Naive thymus-derived CD4-positive, alpha-beta T cell (primary cell): ENCODE data around the gene FIGN. TPM values are rescaled to one million over a fixed set of nuclear protein-coding genes. Genes with fewer than 3 reads are reported as not detected.

Experiments
- ATAC-seq: fragments of 150-1000 bp; cut with Tn5 transposase; 2 replicates; pipeline ENCODE4 v1.10.0; 2021; ENCODE audit warnings: mild to moderate bottlenecking, moderate library complexity
- CTCF ChIA-PET: fragments of 350-600 bp; sonication (Branson Sonifier 250); formaldehyde crosslinking; loops from one replicate; lab custom pipeline; 2021; ENCODE audit warnings: antibody characterized with exemption; lab: Charles Lee
- POLR2A ChIA-PET: fragments of 350-600 bp; sonication (Branson Sonifier 250); formaldehyde crosslinking; loops from one replicate; lab custom pipeline; 2021; ENCODE audit warnings: antibody characterized with exemption, inconsistent platforms; lab: Charles Lee
- DNase-seq, 9 donors: peaks; one replicate each; pipeline versions ENCODE4 v3.0.0 to v3.0.0-alpha.2; 2020 to 2022; ENCODE audit warnings: mixed read lengths in 1 of 9
- H3K27ac ChIP-seq: one replicate; pipeline ENCODE4 v1.7.0; 2013; ENCODE audit warnings: mild to moderate bottlenecking, low read depth, low read length, moderate library complexity
- H3K27me3 ChIP-seq, 2 donors: one replicate each; pipeline ENCODE4 v1.7.0; 2013; ENCODE audit warnings: low read length in 2 of 2, mild to moderate bottlenecking in 2 of 2, moderate library complexity in 2 of 2; ENCODE audit not compliant: control insufficient read depth in 2 of 2, insufficient read depth in 2 of 2
- H3K36me3 ChIP-seq, 3 experiments: 1 replicate in 2 of 3; 2 replicates in 1 of 3; pipeline ENCODE4 v1.7.0; 2013; ENCODE audit warnings: low read length in 3 of 3, mild to moderate bottlenecking in 3 of 3, moderate library complexity in 1 of 3; ENCODE audit not compliant: insufficient read depth in 3 of 3, control insufficient read depth in 2 of 3
- H3K4me1 ChIP-seq, 2 donors: one replicate each; pipeline ENCODE4 v1.7.0; 2013; ENCODE audit warnings: low read length in 2 of 2, mild to moderate bottlenecking in 2 of 2, moderate library complexity in 1 of 2; ENCODE audit not compliant: control insufficient read depth in 2 of 2, insufficient read depth in 2 of 2
- H3K4me3 ChIP-seq: 2 replicates; pipeline ENCODE4 v1.7.0; 2013; ENCODE audit warnings: mild to moderate bottlenecking, low read length
- H3K9me3 ChIP-seq, 3 experiments: 1 replicate in 2 of 3; 2 replicates in 1 of 3; pipeline ENCODE4 v1.7.0; 2013; ENCODE audit warnings: low read length in 3 of 3; ENCODE audit not compliant: control insufficient read depth in 2 of 3
- H3K27ac Mint-ChIP-seq, 9 donors: one replicate each; pipeline ENCODE4 v1.8.0; 2020 to 2022; ENCODE audit warnings: mixed read lengths in 9 of 9, mild to moderate bottlenecking in 8 of 9, moderate library complexity in 5 of 9, inconsistent platforms in 2 of 9
- H3K27me3 Mint-ChIP-seq, 5 donors: one replicate each; pipeline ENCODE4 v1.8.0; 2021 to 2022; ENCODE audit warnings: mixed read lengths in 5 of 5, mild to moderate bottlenecking in 1 of 5
- H3K36me3 Mint-ChIP-seq, 5 donors: one replicate each; pipeline ENCODE4 v1.8.0; 2020 to 2022; ENCODE audit warnings: mixed read lengths in 5 of 5, mild to moderate bottlenecking in 3 of 5, inconsistent platforms in 1 of 5
- H3K4me1 Mint-ChIP-seq, 7 donors: one replicate each; pipeline ENCODE4 v1.8.0; 2020 to 2022; ENCODE audit warnings: mixed read lengths in 7 of 7, mild to moderate bottlenecking in 3 of 7, inconsistent platforms in 1 of 7
- H3K4me3 Mint-ChIP-seq, 10 donors: one replicate each; pipeline ENCODE4 v1.8.0; 2020 to 2022; ENCODE audit warnings: mild to moderate bottlenecking in 10 of 10, mixed read lengths in 10 of 10, moderate library complexity in 6 of 10, inconsistent platforms in 2 of 10
- H3K9me3 Mint-ChIP-seq, 11 donors: one replicate each; pipeline ENCODE4 v1.8.0; 2020 to 2022; ENCODE audit warnings: mixed read lengths in 11 of 11, mild to moderate bottlenecking in 4 of 11, inconsistent platforms in 1 of 11, moderate library complexity in 1 of 11
- intact Hi-C, 2 donors: fragments of 100-400 bp; cut with micrococcal nuclease; formaldehyde crosslinking; loops; one replicate each; pipeline ENCODE4 v1.15.1; 2023
- polyA plus RNA-seq, 2 donors: library from polyadenylated mRNA; unstranded; fragments of 300-500 nt; fragmentation: Illumina TruSeq; gene quantifications; one replicate each; pipeline ENCODE4 v1.2.3, GENCODE V29; 2021
- total RNA-seq, 6 experiments: library from RNA in 5 of 6; stranded (reverse) in 5 of 6; gene quantifications; 1 replicate in 5 of 6; 2 replicates in 1 of 6; pipeline ENCODE4 v1.2.3 and lab custom pipeline; 2021 to 2026

The FIGN gene
- total and polyA plus RNA-seq, 7 experiments from 2014 or later = 0.05 TPM; not detected in 6

- Mint-ChIP-seq H3K9me3 (peaks cover 0 to 15% (median 4%) of the 10 kb centered on the region in 11 donors), H3K27ac (no peak overlapping the region), H3K4me1 (peaks cover 0 to 7% (median 4%) of the 10 kb centered on the region in 7 donors), H3K36me3 (peaks cover 0 to 4% (median 0%) of the 10 kb centered on the region in 5 donors), H3K4me3 (no peak overlapping the region), H3K27me3 (peaks cover 32 to 50% (median 38%) of the 10 kb centered on the region in 5 donors)
- DNase-seq (no peak), ATAC-seq (no peak)
- ChIA-PET POLR2A (no interaction called here), CTCF (no interaction called here)
- no peaks in the 10 kb centered on the region for H3K9me3 ChIP-seq
- H3K36me3 ChIP-seq = no peaks in the 10 kb centered on the region
- H3K27me3 ChIP-seq = no peaks in the 10 kb centered on the region
- no peak overlapping the region for H3K27ac ChIP-seq
- no peak overlapping the region for H3K4me3 ChIP-seq
- intact Hi-C loops = no loop called here
- H3K4me1 ChIP-seq = no peaks in the 10 kb centered on the region
Measured at GRCh38 chr2:163733956-163734355, 1.9 kb downstream of the FIGN start.

- Histone ChIP-seq H3K4me1 (no peaks in the 10 kb centered on the region), H3K4me3 (no peak overlapping the region), H3K27me3 (no peaks in the 10 kb centered on the region), H3K9me3 (no peaks in the 10 kb centered on the region), H3K36me3 (no peaks in the 10 kb centered on the region), H3K27ac (no peak overlapping the region)
- Mint-ChIP-seq H3K4me1 (peaks cover 0 to 7% (median 4%) of the 10 kb centered on the region in 7 donors), H3K4me3 (no peak overlapping the region), H3K27ac (no peak overlapping the region), H3K27me3 (peaks cover 32 to 50% (median 38%) of the 10 kb centered on the region in 5 donors), H3K36me3 (peaks cover 0 to 4% (median 0%) of the 10 kb centered on the region in 5 donors), H3K9me3 (peaks cover 0 to 15% (median 4%) of the 10 kb centered on the region in 11 donors)
- POLR2A ChIA-PET = no interaction called here
- CTCF ChIA-PET = no interaction called here
- intact Hi-C loops = no loop called here
- ATAC-seq = no peak
- no peak for DNase-seq
Measured at GRCh38 chr2:163733301-163733938, 2.4 kb downstream of the FIGN start.

GRCh38 chr2:163732727-163733126 is 3.1 kb downstream of the FIGN start:
- Histone ChIP-seq H3K4me1 (no peaks in the 10 kb centered on the region), H3K36me3 (no peaks in the 10 kb centered on the region), H3K9me3 (no peaks in the 10 kb centered on the region), H3K27me3 (no peaks in the 10 kb centered on the region), H3K4me3 (no peak overlapping the region), H3K27ac (no peak overlapping the region)
- DNase-seq = no peak
- intact Hi-C loops = no loop called here
- no peak for ATAC-seq
- no peak overlapping the region for H3K4me3 Mint-ChIP-seq
- H3K27me3 Mint-ChIP-seq = peaks cover 29 to 46% (median 36%) of the 10 kb centered on the region in 5 donors
- ChIA-PET POLR2A (no interaction called here), CTCF (no interaction called here)
- H3K27ac Mint-ChIP-seq = no peak overlapping the region
- peaks cover 0 to 4% (median 0%) of the 10 kb centered on the region in 5 donors for H3K36me3 Mint-ChIP-seq
- H3K4me1 Mint-ChIP-seq = peaks cover 0 to 7% (median 4%) of the 10 kb centered on the region in 7 donors
- H3K9me3 Mint-ChIP-seq = peaks cover 0 to 15% (median 5%) of the 10 kb centered on the region in 11 donors

GRCh38 chr2:163731735-163732134 is 4.1 kb downstream of the FIGN start:
- H3K4me1 Mint-ChIP-seq = peaks cover 0 to 7% (median 4%) of the 10 kb centered on the region in 7 donors
- ATAC-seq (no peak), DNase-seq (no peak)
- no peak overlapping the region for H3K27ac Mint-ChIP-seq
- H3K4me3 Mint-ChIP-seq = no peak overlapping the region
- H3K36me3 Mint-ChIP-seq = peaks cover 0 to 4% (median 0%) of the 10 kb centered on the region in 5 donors
- CTCF ChIA-PET = no interaction called here
- no peaks in the 10 kb centered on the region for H3K36me3 ChIP-seq
- no peaks in the 10 kb centered on the region for H3K9me3 ChIP-seq
- no peak overlapping the region for H3K4me3 ChIP-seq
- H3K9me3 Mint-ChIP-seq = peaks cover 0 to 12% (median 3%) of the 10 kb centered on the region in 11 donors
- POLR2A ChIA-PET = no interaction called here
- no peak overlapping the region for H3K27ac ChIP-seq
- intact Hi-C loops = no loop called here
- H3K4me1 ChIP-seq = no peaks in the 10 kb centered on the region
- H3K27me3 ChIP-seq = no peaks in the 10 kb centered on the region
- H3K27me3 Mint-ChIP-seq = peaks cover 21 to 36% (median 27%) of the 10 kb centered on the region in 5 donors

- no peak for ATAC-seq
Measured at GRCh38 chr2:163730556-163730955, 5.3 kb downstream of the FIGN start.

GRCh38 chr2:163729636-163730273 is 6.1 kb downstream of the FIGN start:
- peaks cover 0 to 5% (median 0%) of the 10 kb centered on the region in 11 donors for H3K9me3 Mint-ChIP-seq
- no peaks in the 10 kb centered on the region for H3K9me3 ChIP-seq
- ATAC-seq = no peak
- no peaks in the 10 kb centered on the region for H3K4me1 ChIP-seq
- no peaks in the 10 kb centered on the region for H3K27me3 ChIP-seq
- peaks cover 7 to 21% (median 14%) of the 10 kb centered on the region in 5 donors for H3K27me3 Mint-ChIP-seq
- intact Hi-C loops = no loop called here
- ChIA-PET POLR2A (no interaction called here), CTCF (no interaction called here)
- H3K36me3 Mint-ChIP-seq = no peaks in the 10 kb centered on the region
- H3K4me1 Mint-ChIP-seq = peaks cover 0 to 3% (median 0%) of the 10 kb centered on the region in 7 donors
- H3K27ac Mint-ChIP-seq = no peak overlapping the region
- no peak for DNase-seq
- H3K36me3 ChIP-seq = no peaks in the 10 kb centered on the region
- H3K4me3 Mint-ChIP-seq = no peak overlapping the region
- H3K27ac ChIP-seq = no peak overlapping the region
- no peak overlapping the region for H3K4me3 ChIP-seq

More at GRCh38 chr2:163730556-163730955, 5.3 kb downstream of the FIGN start:
- Mint-ChIP-seq H3K4me1 (peaks cover 0 to 3% (median 0%) of the 10 kb centered on the region in 7 donors), H3K9me3 (peaks cover 0 to 9% (median 0%) of the 10 kb centered on the region in 11 donors), H3K4me3 (no peak overlapping the region), H3K36me3 (no peaks in the 10 kb centered on the region), H3K27me3 (peaks cover 15 to 29% (median 22%) of the 10 kb centered on the region in 5 donors), H3K27ac (no peak overlapping the region)
- H3K27ac ChIP-seq = no peak overlapping the region
- H3K27me3 ChIP-seq = no peaks in the 10 kb centered on the region
- intact Hi-C loops = no loop called here
- H3K4me3 ChIP-seq = no peak overlapping the region
- POLR2A ChIA-PET = no interaction called here
- no peaks in the 10 kb centered on the region for H3K36me3 ChIP-seq
- H3K9me3 ChIP-seq = no peaks in the 10 kb centered on the region
- no peaks in the 10 kb centered on the region for H3K4me1 ChIP-seq
- DNase-seq = no peak
- CTCF ChIA-PET = no interaction called here
